SK-N-SH (cell line): Measurements from ENCODE around the gene WASF3. TPM values are rescaled to one million over a fixed set of nuclear protein-coding genes. Genes with fewer than 3 reads are reported as not detected.

ENCODE experiments used
- CTCF ChIA-PET: fragments of 300-600, 350-600 bp; formaldehyde crosslinking; extraction: SDS; loops from one replicate; lab custom pipeline; 2021; lab: Yijun Ruan, JAX
- POLR2A ChIA-PET: fragments of 350-600 bp; sonication (Branson Sonifier 250); formaldehyde crosslinking; extraction: SDS; loops from one replicate; lab custom pipeline; 2020; ENCODE audit warnings: antibody characterized with exemption, inconsistent platforms; lab: Yijun Ruan, JAX
- DNase-seq: peaks from one replicate; pipeline ENCODE4 v3.0.0; 2012
- H2AFZ ChIP-seq: fragments of 200-600 bp; sonication (generic); 2 replicates; pipeline ENCODE4 v1.8.1; 2016; ENCODE audit warnings: antibody characterized with exemption, mild to moderate bottlenecking, low read depth
- H3F3A ChIP-seq: fragments of 200-600 bp; sonication (generic); replicated peaks from 2 replicates; pipeline ENCODE3; 2016; ENCODE audit warnings: antibody characterized with exemption, mild to moderate bottlenecking; ENCODE audit not compliant: insufficient read depth
- H3K27ac ChIP-seq, 2 experiments: fragments of 200-500 bp in 1 of 2; fragments of 200-600 bp in 1 of 2; sonication (Bioruptor generic) in 1 of 2; sonication (generic), shearing (Covaris generic) in 1 of 2; 2 replicates each; pipeline versions ENCODE4 v1.5.1 to v1.6.1; 2014 to 2016; ENCODE audit warnings: low read depth in 2 of 2, inconsistent platforms in 1 of 2, low read length in 1 of 2, mild to moderate bottlenecking in 1 of 2, mixed read lengths in 1 of 2
- H3K27me3 ChIP-seq: fragments of 200-600 bp; sonication (generic), shearing (Covaris generic); 2 replicates; pipeline ENCODE4 v1.6.1; 2016; ENCODE audit warnings: mixed run types; ENCODE audit not compliant: insufficient read depth
- H3K36me3 ChIP-seq, 2 experiments: fragments of 200-500 bp in 1 of 2; fragments of 200-600 bp in 1 of 2; sonication (Bioruptor generic) in 1 of 2; sonication (generic) in 1 of 2; replicated peaks in 1 of 2; 2 replicates each; pipeline versions ENCODE3 to v1.5.1; 2014 to 2016; ENCODE audit warnings: low read length in 1 of 2, mild to moderate bottlenecking in 1 of 2; ENCODE audit not compliant: insufficient read depth in 2 of 2, control insufficient read depth in 1 of 2
- H3K4me1 ChIP-seq, 2 experiments: fragments of 200-500 bp in 1 of 2; fragments of 200-600 bp in 1 of 2; sonication (Bioruptor generic) in 1 of 2; sonication (generic), shearing (Covaris generic) in 1 of 2; 2 replicates each; pipeline versions ENCODE4 v1.5.1 to v1.6.1; 2014 to 2016; ENCODE audit warnings: low read depth in 1 of 2, low read length in 1 of 2, mixed run types in 1 of 2; ENCODE audit not compliant: insufficient read depth in 2 of 2, control insufficient read depth in 1 of 2
- H3K4me2 ChIP-seq: fragments of 200-600 bp; sonication (generic), shearing (Covaris generic); 2 replicates; pipeline ENCODE4 v1.6.1; 2017; ENCODE audit warnings: mixed run types
- H3K4me3 ChIP-seq, 2 experiments: fragments of 200-500 bp in 1 of 2; fragments of 200-600 bp in 1 of 2; sonication (Bioruptor generic) in 1 of 2; sonication (generic), shearing (Covaris generic) in 1 of 2; 2 replicates each; pipeline versions ENCODE4 v1.5.1 to v1.8.1; 2014 to 2016; ENCODE audit warnings: low read depth in 2 of 2, inconsistent platforms in 1 of 2, low read length in 1 of 2, mild to moderate bottlenecking in 1 of 2, mixed read lengths in 1 of 2, moderate library complexity in 1 of 2
- H3K79me2 ChIP-seq: fragments of 200-600 bp; sonication (generic); 2 replicates; pipeline ENCODE4 v1.8.1; 2017; ENCODE audit warnings: mild to moderate bottlenecking; ENCODE audit not compliant: insufficient read depth
- H3K9ac ChIP-seq: fragments of 200-600 bp; sonication (generic); 2 replicates; pipeline ENCODE4 v1.6.1; 2017; ENCODE audit warnings: mixed run types
- H3K9me2 ChIP-seq: fragments of 200-600 bp; sonication (generic); 2 replicates; pipeline ENCODE4 v1.6.1; 2017; ENCODE audit warnings: mixed run types
- H3K9me3 ChIP-seq: fragments of 200-600 bp; sonication (generic); 2 replicates; pipeline ENCODE4 v1.6.1; 2017; ENCODE audit warnings: mixed run types, mild to moderate bottlenecking, moderate library complexity
- H4K20me1 ChIP-seq: fragments of 200-600 bp; sonication (generic); 2 replicates; pipeline ENCODE4 v1.6.1; 2017; ENCODE audit warnings: mild to moderate bottlenecking, mixed run types; ENCODE audit not compliant: insufficient read depth
- EP300 ChIP-seq, 2 experiments: IDR thresholded peaks; 2 replicates each; pipeline versions ENCODE4 v1.4.0 to v1.6.1; 2012; ENCODE audit warnings: borderline replicate concordance in 1 of 2, low read depth in 1 of 2, low read length in 1 of 2
- EZH2phosphoT487 ChIP-seq: fragments of 200-600 bp; sonication (generic); IDR thresholded peaks from 2 replicates; pipeline ENCODE4 v1.6.1; 2017; ENCODE audit warnings: low read depth, mixed run types, mild to moderate bottlenecking, antibody characterized with exemption, moderate library complexity, borderline replicate concordance
- FOSL2 ChIP-seq: IDR thresholded peaks from 2 replicates; pipeline ENCODE4 v1.4.0; 2012; ENCODE audit warnings: low read depth, mild to moderate bottlenecking, moderate library complexity, borderline replicate concordance
- FOXJ3 ChIP-seq: sonication (generic); formaldehyde crosslinking; IDR thresholded peaks from 2 replicates; pipeline ENCODE4 v1.5.1; 2020; ENCODE audit warnings: mild to moderate bottlenecking, missing genetic modification reagents
- FOXM1 ChIP-seq: IDR thresholded peaks from 2 replicates; pipeline ENCODE4 v1.4.0; 2012; ENCODE audit warnings: low read depth, mild to moderate bottlenecking
- GABPA ChIP-seq: IDR thresholded peaks from 2 replicates; pipeline ENCODE4 v1.4.0; 2012; ENCODE audit warnings: low read depth, mild to moderate bottlenecking
- GATA2 ChIP-seq: sonication (generic); formaldehyde crosslinking; IDR thresholded peaks from 2 replicates; pipeline ENCODE4 v1.5.0; 2020; ENCODE audit warnings: mild to moderate bottlenecking, missing genetic modification reagents
- IRF3 ChIP-seq: fragments of 150-350 bp; IDR thresholded peaks from 2 replicates; pipeline ENCODE4 v1.6.1; 2016; ENCODE audit warnings: mild to moderate bottlenecking, low read depth, low read length
- MAX ChIP-seq: IDR thresholded peaks from 2 replicates; pipeline ENCODE4 v1.4.0; 2012; ENCODE audit warnings: low read depth
- MEF2A ChIP-seq: IDR thresholded peaks from 2 replicates; pipeline ENCODE4 v1.4.0; 2012; ENCODE audit warnings: low read depth, borderline replicate concordance
- MXI1 ChIP-seq: IDR thresholded peaks from 2 replicates; pipeline ENCODE4 v1.6.1; 2012; ENCODE audit warnings: mild to moderate bottlenecking, low read depth, low read length, improper control_type of control experiment
- PBX3 ChIP-seq: IDR thresholded peaks from 2 replicates; pipeline ENCODE4; 2012
- RFX5 ChIP-seq: IDR thresholded peaks from 2 replicates; pipeline ENCODE4 v1.6.1; 2012; ENCODE audit warnings: mild to moderate bottlenecking, improper control_type of control experiment, low read length
- SIN3A ChIP-seq: IDR thresholded peaks from 2 replicates; pipeline ENCODE4 v1.6.1; 2012; ENCODE audit warnings: low read depth, mild to moderate bottlenecking, low read length, moderate library complexity, borderline replicate concordance
- TEAD4 ChIP-seq: IDR thresholded peaks from 2 replicates; pipeline ENCODE4 v1.4.0; 2012; ENCODE audit warnings: mild to moderate bottlenecking, borderline replicate concordance; ENCODE audit not compliant: insufficient read depth
- USF1 ChIP-seq: IDR thresholded peaks from 2 replicates; pipeline ENCODE4 v1.4.0; 2012; ENCODE audit warnings: low read depth, borderline replicate concordance
- YY1 ChIP-seq: IDR thresholded peaks from 2 replicates; pipeline ENCODE4 v1.4.0; 2012; ENCODE audit warnings: low read depth, mild to moderate bottlenecking
- WGBS: methylation state at CpG from one replicate; pipeline ENCODE4 v1.1.6; 2017; ENCODE audit warnings: low lambda C conversion rate; 5-methylcytosine and 5-hydroxymethylcytosine counted together
- polyA plus RNA-seq, 3 experiments: library from polyadenylated mRNA; depleted of rRNA; stranded (reverse); fragments of >200 nt; gene quantifications; 2 replicates each; pipeline ENCODE4 v1.2.3, GENCODE V29; 2012

WASF3 gene
- polyA plus RNA-seq, 1 of the 3 experiments (the other 2 are of a cell fraction): 10.4 TPM

GRCh38 chr13:26558987-26559386 lies 1.5 kb downstream of the WASF3 start:
- peaks cover 7% of the 10 kb centered on the region for H3F3A ChIP-seq
- no peaks in the 10 kb centered on the region for H3K9me3 ChIP-seq
- peak overlapping the region; percentile 79 for H3K9ac ChIP-seq
- H3K79me2 ChIP-seq: peaks cover 57% of the 10 kb centered on the region
- no peak for DNase-seq
- H3K4me3 ChIP-seq: peak overlapping the region; percentile 80 to 81; a peak in 3 of 4 replicates
- CTCF ChIA-PET: interaction anchor here (0.9 to 4.1 kb wide), 6 partner anchors 29 to 374 kb away, joined by 3 to 22 read pairs (median 3); no protein-coding TSS in a partner anchor
- H2AFZ ChIP-seq: 0 out of 2 replicates have a peak overlapping the region, but pooled peaks have one; percentile 66
- WGBS: 55% methylated on average over 1 of the region's 1 CpG
- H3K4me2 ChIP-seq: peak overlapping the region; percentile 93
- peaks cover 0 to 26% of the 10 kb centered on the region in 2 experiments; a peak in 2 of 4 replicates for H3K4me1 ChIP-seq
- TF ChIP-seq TEAD4 (no peak), MXI1 (no peak), IRF3 (no peak), FOXJ3 (CRISPR knock-in tag) (no peak), FOSL2 (no peak), EZH2phosphoT487 (no peak), GABPA (no peak), RFX5 (no peak), USF1 (no peak), MEF2A (no peak), EP300 (IDR thresholded peaks at IDR 0.05; ENCODE audit: borderline replicate concordance in 1 of 2, low read depth in 1 of 2, low read length in 1 of 2) (no peak), MAX (no peak)
- no peak overlapping the region for H3K27ac ChIP-seq
- H3K36me3 ChIP-seq: no peaks in the 10 kb centered on the region
- H3K9me2 ChIP-seq: no peaks in the 10 kb centered on the region
- H4K20me1 ChIP-seq: peaks cover 5% of the 10 kb centered on the region; the same call in 1 of the 2 replicates
- POLR2A ChIA-PET: no interaction called here
- H3K27me3 ChIP-seq: no peaks in the 10 kb centered on the region

GRCh38 chr13:26560456-26560855 lies 3.0 kb downstream of the WASF3 start:
- Histone ChIP-seq H3K4me2 (no peak overlapping the region), H3K79me2 (peaks cover 71% of the 10 kb centered on the region), H3K9ac (no peak overlapping the region), H3K4me1 (peaks cover 0 to 26% of the 10 kb centered on the region in 2 experiments; a peak in 2 of 4 replicates), H3K9me2 (no peaks in the 10 kb centered on the region), H3K36me3 (no peaks in the 10 kb centered on the region), H2AFZ (no peak overlapping the region), H4K20me1 (peaks cover 17% of the 10 kb centered on the region; the same call in 1 of the 2 replicates), H3K4me3 (no peak overlapping the region), H3K9me3 (no peaks in the 10 kb centered on the region), H3F3A (peaks cover 7% of the 10 kb centered on the region), H3K27ac (no peak overlapping the region; a peak in 1 of 4 replicates), H3K27me3 (no peaks in the 10 kb centered on the region)
- ChIA-PET POLR2A (no interaction called here), CTCF (no interaction called here)
- WGBS: 65% methylated on average over 4 of the region's 4 CpGs
- peak; percentile 40 for DNase-seq
- TF ChIP-seq YY1: no peak
- no peak for TF ChIP-seq GABPA
- TF ChIP-seq SIN3A: no peak
- no peak for TF ChIP-seq FOXM1
- TF ChIP-seq PBX3: no peak
- TF ChIP-seq GATA2 (CRISPR knock-in tag): peak; percentile 19; the same call in 1 of the 2 replicates
